ENCODE measurements around the gene S100A7. TPM values are rescaled to one million over a fixed set of nuclear protein-coding genes. Genes with fewer than 3 reads are reported as not detected.
"Not testable (repeated sequence)": the region's sequence is repeated elsewhere in the genome, so short reads cannot be mapped to it uniquely, and the experiment has no call there.

S100A7 gene
- total RNA-seq, 1 donor from 2014 or later, result not detected

DNA sequence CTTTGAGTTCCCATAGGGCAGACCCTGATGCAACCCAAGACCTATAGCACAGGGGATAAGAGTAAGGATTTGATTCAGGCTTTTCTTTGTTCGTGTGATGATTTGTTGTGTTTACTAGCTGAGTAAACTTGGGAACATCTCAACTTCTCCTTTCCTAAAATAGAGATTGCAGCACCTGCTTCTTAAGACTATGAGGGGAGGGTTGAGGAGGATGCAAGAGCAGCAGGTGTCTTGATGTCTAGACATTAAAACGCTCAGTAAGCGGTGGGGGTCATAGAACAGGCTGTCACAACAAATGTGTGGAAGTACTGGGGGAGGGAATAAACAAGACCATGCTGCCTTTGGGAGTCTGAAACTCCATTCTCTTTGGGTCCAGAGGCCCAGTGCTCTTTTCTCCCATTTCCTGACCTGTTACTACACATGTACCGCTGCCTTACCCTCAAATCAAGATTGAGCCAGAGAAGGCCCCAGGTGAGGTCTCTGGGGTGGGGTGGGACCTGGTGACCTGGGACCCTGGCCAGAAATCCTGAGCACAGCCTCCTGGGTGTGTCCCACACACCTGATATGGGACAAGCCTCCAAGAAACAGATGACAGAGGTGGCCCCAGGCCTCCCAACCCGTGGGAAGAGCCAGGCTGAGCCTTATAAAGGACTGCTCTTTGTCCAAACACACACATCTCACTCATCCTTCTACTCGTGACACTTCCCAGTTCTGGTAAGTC lies 44.4 kb downstream of the S100A7 start, which contains the start of gene S100A7A:
S100A7A (plus strand) TSS at position 671 of the 721 bp plus-strand sequence. CDS start 1,563 bp downstream, outside the sequence.
- no peak for DNase-seq
- intact Hi-C loops (cut with micrococcal nuclease), result no loop called here
- ATAC-seq, result no peak

DNA sequence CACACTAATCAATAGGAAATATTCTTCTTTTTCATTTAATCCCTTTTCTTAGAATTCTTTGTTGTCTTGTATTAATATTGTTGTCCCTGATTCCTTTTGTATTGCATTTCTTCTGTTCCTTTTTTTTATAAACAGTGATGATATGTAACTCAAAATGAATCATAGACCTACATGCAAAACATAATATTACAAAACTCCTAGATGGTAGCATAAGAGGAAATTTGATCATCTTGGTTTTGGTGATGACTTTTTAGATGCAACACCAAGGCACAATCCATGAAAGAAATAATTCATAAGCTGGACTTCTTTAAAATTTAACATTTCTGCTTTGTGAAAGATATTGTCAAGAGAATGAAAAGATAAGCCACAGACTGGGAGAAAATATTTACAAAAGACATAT lies 46.5 kb downstream of the S100A7 start:
- DNase-seq; ATAC-seq; intact Hi-C loops (cut with micrococcal nuclease): not testable (repeated sequence)

Other genes with a start within 250 kb of the S100A7 start
- not detected for gene PRR9, start 243.1 kb downstream of the S100A7 start, total RNA-seq
- gene LORICRIN, start 201.0 kb downstream of the S100A7 start, total RNA-seq, result not detected
- gene PGLYRP3, start 147.7 kb downstream of the S100A7 start, total RNA-seq, result not detected
- gene PGLYRP4, start 111.8 kb downstream of the S100A7 start, total RNA-seq, result not detected
- gene S100A9, start 102.8 kb downstream of the S100A7 start, total RNA-seq, result 87.0 TPM
- 3.5 TPM for gene S100A12, start 85.0 kb downstream of the S100A7 start, total RNA-seq
- gene S100A8, start 69.6 kb downstream of the S100A7 start, total RNA-seq, result 40.7 TPM
- not detected for gene S100A7A, start 44.1 kb downstream of the S100A7 start, total RNA-seq
- 201 TPM for gene S100A6, start 75.3 kb upstream of the S100A7 start, total RNA-seq
- gene S100A5, start 80.3 kb upstream of the S100A7 start, total RNA-seq, result not detected
- gene S100A4, start 85.2 kb upstream of the S100A7 start, total RNA-seq, result 114 TPM
- gene S100A3, start 88.6 kb upstream of the S100A7 start, total RNA-seq, result 0.79 TPM
- gene S100A2, start 105.2 kb upstream of the S100A7 start, total RNA-seq, result 1.9 TPM
- gene S100A16, start 152.5 kb upstream of the S100A7 start, total RNA-seq, result 42.2 TPM
- gene S100A14, start 155.7 kb upstream of the S100A7 start, total RNA-seq, result 5.7 TPM
- gene S100A13, start 166.9 kb upstream of the S100A7 start, total RNA-seq, result 124 TPM
- gene S100A1, start 167.8 kb upstream of the S100A7 start, total RNA-seq, result 2,048 TPM
- 73.3 TPM for gene CHTOP, start 173.4 kb upstream of the S100A7 start, total RNA-seq
- 60.1 TPM for gene SNAPIN, start 198.1 kb upstream of the S100A7 start, total RNA-seq
- 56.9 TPM for gene ILF2, start 210.3 kb upstream of the S100A7 start, total RNA-seq
- gene NPR1, start 218.0 kb upstream of the S100A7 start, total RNA-seq, result 10.5 TPM